Pericardium fibroblast (primary cell): Measurements from ENCODE around the gene PI16. TPM values are rescaled to one million over a fixed set of nuclear protein-coding genes. Genes with fewer than 3 reads are reported as not detected.

ENCODE experiments used
- total RNA-seq: library from RNA; depleted of rRNA; stranded (reverse); fragments of >200 nt; gene quantifications from 2 replicates; pipeline ENCODE4 v1.2.3, GENCODE V29; 2015

Gene PI16
- 0.35 and 0.43 TPM in 2 replicates for total RNA-seq

DNA sequence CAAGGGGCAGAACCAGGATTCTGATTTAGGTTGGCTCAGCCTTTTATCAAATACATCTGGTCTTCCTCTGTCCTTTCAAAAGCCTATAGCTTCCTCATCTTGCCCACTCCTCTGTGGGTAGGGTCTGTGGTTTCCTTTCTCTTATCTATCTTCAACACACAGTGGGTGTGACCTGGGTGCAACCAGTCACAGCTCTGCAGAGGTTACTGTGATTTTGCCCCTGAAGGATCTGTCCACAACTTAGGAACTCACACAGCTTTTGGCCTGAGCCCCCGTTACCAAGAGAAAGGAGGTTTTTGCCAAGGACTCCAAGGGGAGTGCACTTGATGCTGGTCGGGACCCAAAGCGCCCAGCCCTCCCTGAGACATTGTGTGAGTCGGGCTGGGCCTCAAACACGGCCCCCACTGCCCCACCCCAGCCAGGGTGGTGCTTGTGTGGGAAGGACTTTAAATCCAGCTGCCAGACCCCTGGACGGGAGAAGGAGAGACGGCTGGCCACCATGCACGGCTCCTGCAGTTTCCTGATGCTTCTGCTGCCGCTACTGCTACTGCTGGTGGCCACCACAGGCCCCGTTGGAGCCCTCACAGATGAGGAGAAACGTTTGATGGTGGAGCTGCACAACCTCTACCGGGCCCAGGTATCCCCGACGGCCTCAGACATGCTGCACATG is at the start of gene PI16:
TSS of gene PI16 (plus strand) at position 477 of the 670 bp plus-strand sequence. CDS start at position 500, 23 bp downstream.

DNA sequence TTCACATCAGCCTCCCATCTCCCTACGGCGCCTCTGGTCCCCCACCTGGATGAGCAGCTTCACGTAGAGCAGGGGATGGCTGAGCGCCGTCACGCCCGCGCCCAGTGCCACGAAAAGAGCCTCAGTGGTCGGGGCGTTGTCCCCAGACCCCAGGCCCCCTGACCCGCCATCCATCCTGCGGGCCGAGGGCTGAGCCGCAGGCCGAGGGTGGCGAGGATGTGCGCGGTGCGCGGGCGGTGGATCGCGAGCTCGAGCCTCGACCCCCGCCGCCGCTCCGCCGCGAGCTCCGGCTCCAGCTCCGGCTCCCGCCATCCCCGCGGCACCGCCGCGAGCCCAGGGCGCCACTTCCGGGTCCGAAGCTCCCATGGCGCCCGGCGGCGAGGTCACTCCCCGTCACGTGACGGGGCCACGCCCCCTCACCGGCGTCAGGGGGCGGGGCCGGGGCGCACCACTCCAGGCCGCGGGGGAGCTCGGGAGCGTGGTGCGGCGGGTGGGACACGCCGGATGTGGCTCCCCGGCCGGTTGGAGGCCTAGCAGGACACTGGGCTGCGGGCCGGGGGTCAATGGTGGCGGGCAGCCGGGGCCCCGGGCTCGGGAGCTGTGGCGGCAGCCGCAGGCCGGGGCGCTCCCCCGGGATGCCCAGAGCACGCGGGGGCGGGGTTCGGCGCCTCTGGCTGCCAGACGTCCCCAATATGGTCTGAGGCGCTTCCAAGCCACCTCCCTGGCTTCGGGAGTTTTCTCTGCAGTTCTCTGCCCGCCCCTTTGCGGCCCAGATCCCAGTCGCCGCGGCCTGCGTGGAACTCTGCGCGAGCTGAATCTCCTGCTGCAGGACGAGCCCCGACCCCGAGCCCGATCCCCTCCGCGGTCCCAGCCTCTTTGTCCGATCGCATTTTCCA is 31.5 kb downstream of the PI16 start, which contains the start of gene MTCH1:
TSS of gene MTCH1 (minus strand) at position 389 of the 896 bp plus-strand sequence. CDS start at position 366, 23 bp downstream.

GRCh38 chr6:37005061-37005810 is 50.7 kb downstream of the PI16 start, which contains the start of gene FGD2:
Gene FGD2, plus strand, starts transcription at chr6:37005655. Its CDS starts 163 bp downstream, at chr6:37005818.

Other genes starting within 250 kb of the PI16 start
- gene CPNE5, start 115.3 kb upstream of the PI16 start, total RNA-seq = 0.09 and 11.4 TPM in 2 replicates
- 16.5 and 26.5 TPM in 2 replicates for gene PPIL1, start 79.9 kb upstream of the PI16 start, total RNA-seq
- gene C6orf89, start 68.8 kb upstream of the PI16 start, total RNA-seq = 31.2 and 31.8 TPM in 2 replicates
- 147 and 229 TPM in 2 replicates for gene MTCH1, start 31.5 kb downstream of the PI16 start, total RNA-seq
- gene FGD2, start 50.9 kb downstream of the PI16 start, total RNA-seq = not detected in 2 replicates
- gene PIM1, start 215.4 kb downstream of the PI16 start, total RNA-seq = 36.3 and 46.6 TPM in 2 replicates